ENCODE data around the gene CBLC.

Gene CBLC

GRCh38 chr19:44777715-44778347 is at the start of gene CBLC:
Gene CBLC, plus strand, starts transcription at chr19:44777890. Its CDS starts 42 bp downstream, at chr19:44777932.
- no peak for DNase-seq

- DNase-seq: no peak
Observed at GRCh38 chr19:44728178-44728577, 49.5 kb upstream of the CBLC start.

- no peak for DNase-seq
Observed at GRCh38 chr19:44729516-44730033, 48.1 kb upstream of the CBLC start.

- no peak for DNase-seq
Observed at GRCh38 chr19:44731081-44731480, 46.6 kb upstream of the CBLC start.

GRCh38 chr19:44731622-44732021 is 46.1 kb upstream of the CBLC start:
- DNase-seq: no peak

- no peak for DNase-seq
Observed at GRCh38 chr19:44732235-44733014, 45.3 kb upstream of the CBLC start.

GRCh38 chr19:44734357-44734756 is 43.3 kb upstream of the CBLC start:
- no peak for DNase-seq

- DNase-seq: no peak
Observed at GRCh38 chr19:44735011-44735410, 42.7 kb upstream of the CBLC start.

- peak in 1 of 14 donors; percentile 73 for DNase-seq
Observed at GRCh38 chr19:44737238-44738071, 40.2 kb upstream of the CBLC start.

GRCh38 chr19:44738136-44738535 is 39.6 kb upstream of the CBLC start:
- DNase-seq: no peak

GRCh38 chr19:44738603-44739558 is 38.8 kb upstream of the CBLC start:
- DNase-seq: no peak

GRCh38 chr19:44740351-44740824 is 37.3 kb upstream of the CBLC start:
- no peak for DNase-seq

- DNase-seq: no peak
Observed at GRCh38 chr19:44741258-44741731, 36.4 kb upstream of the CBLC start.

- peak; percentile 27 to 91 (median 76) for DNase-seq
Observed at GRCh38 chr19:44741841-44742329, 35.8 kb upstream of the CBLC start.

- DNase-seq: no peak
Observed at GRCh38 chr19:44742330-44743061, 35.2 kb upstream of the CBLC start.

GRCh38 chr19:44744871-44745332 is 32.8 kb upstream of the CBLC start:
- DNase-seq: no peak

GRCh38 chr19:44745341-44745831 is 32.3 kb upstream of the CBLC start:
- no peak for DNase-seq

- no peak for DNase-seq
Observed at GRCh38 chr19:44745887-44746600, 31.6 kb upstream of the CBLC start.

GRCh38 chr19:44746616-44746945 is 31.1 kb upstream of the CBLC start:
- DNase-seq: no peak
